GM06990 (cell line): Measurements from ENCODE around the gene HINFP.
A peak's percentile ranks its signal among the peaks of the same experiment; 100 is the strongest.
"Not testable (repeated sequence)": the region's sequence is repeated elsewhere in the genome, so short reads cannot be mapped to it uniquely, and the experiment has no call there.

Experiments
- DNase-seq: peaks from one replicate; pipeline ENCODE4 v3.0.0-alpha.2; 2011; ENCODE audit not compliant: insufficient read length; ENCODE audit errors: extremely low read depth
- H3K27me3 ChIP-seq: replicated peaks from 2 replicates; pipeline ENCODE4 v1.6.0; 2011; ENCODE audit warnings: low read length; ENCODE audit not compliant: control insufficient read depth, insufficient read depth
- H3K36me3 ChIP-seq: 2 replicates; pipeline ENCODE4 v1.5.1; 2011; ENCODE audit warnings: low read length; ENCODE audit not compliant: control insufficient read depth, insufficient read depth
- H3K4me3 ChIP-seq: replicated peaks from 2 replicates; pipeline ENCODE4 v1.5.1; 2011; ENCODE audit warnings: low read depth, mild to moderate bottlenecking, control low read depth, low read length
- CTCF ChIP-seq: IDR thresholded peaks from 2 replicates; pipeline ENCODE4 v1.5.1; 2011; ENCODE audit warnings: low read length, control low read depth, mild to moderate bottlenecking, inconsistent platforms; ENCODE audit not compliant: insufficient read depth, poor library complexity, severe bottlenecking

Gene HINFP

GRCh38 chr11:119130662-119131061 is 9.3 kb downstream of the HINFP start:
- no peak for DNase-seq
- Histone ChIP-seq H3K4me3 (no peak overlapping the region), H3K36me3 (peaks cover 27% of the 10 kb centered on the region), H3K27me3 (no peaks in the 10 kb centered on the region)
- no peak for TF ChIP-seq CTCF

- TF ChIP-seq CTCF = peak; percentile 59
- H3K4me3 ChIP-seq = no peak overlapping the region
- H3K27me3 ChIP-seq = no peaks in the 10 kb centered on the region
- peaks cover 27% of the 10 kb centered on the region for H3K36me3 ChIP-seq
- DNase-seq = no peak
These were observed 13.1 kb downstream of the HINFP start for GRCh38 chr11:119134389-119134978.

- H3K36me3 ChIP-seq, H3K4me3 ChIP-seq, DNase-seq, H3K27me3 ChIP-seq: not testable (repeated sequence)
These were observed 17.9 kb downstream of the HINFP start for GRCh38 chr11:119139276-119139675.

- DNase-seq = no peak
- peak; percentile 67 for TF ChIP-seq CTCF
- Histone ChIP-seq H3K27me3 (no peaks in the 10 kb centered on the region; the same call in none of the 2 replicates), H3K4me3 (no peak overlapping the region), H3K36me3 (no peaks in the 10 kb centered on the region)
These were observed 23.6 kb downstream of the HINFP start for GRCh38 chr11:119144825-119145486.

- Histone ChIP-seq H3K4me3 (no peak overlapping the region), H3K36me3 (no peaks in the 10 kb centered on the region)
- no peak for TF ChIP-seq CTCF
These were observed 24.2 kb downstream of the HINFP start for GRCh38 chr11:119145551-119145950.

GRCh38 chr11:119147604-119148333 is 26.4 kb downstream of the HINFP start:
- peaks cover 3% of the 10 kb centered on the region for H3K27me3 ChIP-seq
- H3K36me3 ChIP-seq = no peaks in the 10 kb centered on the region
- no peak for DNase-seq
- no peak for TF ChIP-seq CTCF
- H3K4me3 ChIP-seq = no peak overlapping the region

More at GRCh38 chr11:119145551-119145950, 24.2 kb downstream of the HINFP start:
- peaks cover 3% of the 10 kb centered on the region for H3K27me3 ChIP-seq
- no peak for DNase-seq
